ENCODE measurements around the gene STK39.

DNA sequence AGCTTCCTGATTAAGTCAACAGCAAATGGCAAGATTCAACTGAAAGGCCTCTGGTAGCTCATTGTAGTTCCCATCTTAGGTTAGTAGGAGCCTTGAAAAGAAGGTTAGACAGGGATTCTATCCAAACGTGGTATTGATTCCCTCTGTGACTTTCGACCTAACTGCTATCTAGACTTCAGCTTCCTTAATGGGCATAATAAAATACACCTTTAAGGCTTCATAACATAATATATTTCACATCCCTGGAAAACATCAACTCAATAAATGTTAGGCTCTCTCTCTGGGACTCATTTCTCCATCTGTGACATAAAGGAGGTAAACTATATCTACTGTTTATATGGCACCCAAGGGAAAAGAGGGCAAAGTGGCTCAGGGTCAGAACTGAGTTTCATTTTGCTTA is 60.9 kb downstream of the STK39 start:
- TF ChIP-seq GATA2 (IDR thresholded peaks at IDR 0.05; ENCODE audit: low read depth, low read length): no peak
- no peak for TF ChIP-seq GATA3 (IDR thresholded peaks at IDR 0.05; ENCODE audit: low read depth, low read length)

Data from SH-SY5Y (cell line).